HFFc6 (cell line): ENCODE results near the gene CAMP. TPM values are rescaled to one million over a fixed set of nuclear protein-coding genes. Genes with fewer than 3 reads are reported as not detected.

ENCODE experiments used
- DNase-seq: peaks from one replicate; pipeline ENCODE4 v3.0.0-alpha.2; 2018
- H3K27ac Mint-ChIP-seq: 2 replicates; pipeline ENCODE4 v1.8.0; 2020; ENCODE audit warnings: mild to moderate bottlenecking, mixed read lengths
- H3K27me3 Mint-ChIP-seq: 2 replicates; pipeline ENCODE4 v1.8.0; 2021; ENCODE audit warnings: mild to moderate bottlenecking, moderate library complexity, mixed read lengths; ENCODE audit not compliant: insufficient read depth
- H3K36me3 Mint-ChIP-seq: 2 replicates; pipeline ENCODE4 v1.8.0; 2021; ENCODE audit warnings: low read depth, mixed read lengths
- H3K4me1 Mint-ChIP-seq: 2 replicates; pipeline ENCODE4 v1.8.0; 2020; ENCODE audit warnings: low read depth, mixed read lengths
- H3K4me3 Mint-ChIP-seq: 2 replicates; pipeline ENCODE4 v1.8.0; 2020; ENCODE audit warnings: mild to moderate bottlenecking, moderate library complexity, mixed read lengths
- H3K9me3 Mint-ChIP-seq: 2 replicates; pipeline ENCODE4 v1.8.0; 2020; ENCODE audit warnings: mild to moderate bottlenecking, mixed read lengths
- CTCF ChIP-seq: fragments of 200-600 bp; sonication (generic); IDR thresholded peaks from 2 replicates; pipeline ENCODE4 v1.5.0; 2021; ENCODE audit warnings: antibody characterized with exemption, mild to moderate bottlenecking
- total RNA-seq, 6 experiments: library from RNA; stranded (reverse); fragmentation: NEBNext Ultra II Directional; extraction: Animal tissue kit (Norgen Biotek cat#: 25700); gene quantifications; 2 replicates in 1 of 6; 3 replicates in 5 of 6; pipeline ENCODE4 v1.2.3, GENCODE V29; 2021

Gene CAMP
- total RNA-seq, 6 experiments from 2014 or later = not detected

GRCh38 chr3:48236531-48236930 lies 13.2 kb downstream of the CAMP start:
- Mint-ChIP-seq H3K4me1 (peaks cover 31% of the 10 kb centered on the region), H3K9me3 (no peaks in the 10 kb centered on the region), H3K27ac (no peak overlapping the region), H3K4me3 (no peak overlapping the region), H3K27me3 (0 out of 2 replicates have a peak, but pooled peaks cover 2% of the 10 kb centered on the region), H3K36me3 (no peaks in the 10 kb centered on the region)
- DNase-seq = no peak
- no peak for TF ChIP-seq CTCF

DNA sequence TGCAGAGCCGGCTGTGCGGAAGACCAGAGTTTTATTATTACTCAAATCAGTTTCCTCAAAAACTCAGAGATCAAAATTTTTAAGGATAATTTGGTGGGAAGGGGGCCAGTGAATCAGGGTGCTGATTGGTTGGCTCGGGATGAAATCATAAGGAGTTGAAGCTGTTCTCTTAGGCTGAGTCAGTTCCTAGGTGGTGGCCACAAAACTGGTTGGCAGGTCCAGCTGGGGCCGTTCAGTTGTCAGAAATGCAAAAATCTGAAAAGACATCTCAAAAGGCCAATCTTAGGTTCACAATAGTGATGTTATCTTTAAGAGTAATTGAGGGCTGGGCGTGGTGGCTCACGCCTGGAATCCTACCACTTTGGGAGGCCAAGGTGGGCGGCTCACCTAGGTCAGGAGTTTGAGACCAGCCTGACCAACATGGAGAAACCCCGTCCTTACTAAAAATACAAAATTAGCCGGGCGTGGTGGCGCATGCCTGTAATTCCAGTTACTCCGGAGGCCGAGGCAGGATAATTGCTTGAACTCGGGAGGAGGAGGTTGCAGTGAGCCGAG lies 15.3 kb downstream of the CAMP start:
- Mint-ChIP-seq H3K4me1 (peaks cover 18% of the 10 kb centered on the region), H3K27ac (no peak overlapping the region), H3K36me3 (no peaks in the 10 kb centered on the region), H3K9me3 (no peaks in the 10 kb centered on the region), H3K27me3 (0 out of 2 replicates have a peak, but pooled peaks cover under 1% of the 10 kb centered on the region), H3K4me3 (no peak overlapping the region)
- DNase-seq = no peak
- no peak for TF ChIP-seq CTCF

DNA sequence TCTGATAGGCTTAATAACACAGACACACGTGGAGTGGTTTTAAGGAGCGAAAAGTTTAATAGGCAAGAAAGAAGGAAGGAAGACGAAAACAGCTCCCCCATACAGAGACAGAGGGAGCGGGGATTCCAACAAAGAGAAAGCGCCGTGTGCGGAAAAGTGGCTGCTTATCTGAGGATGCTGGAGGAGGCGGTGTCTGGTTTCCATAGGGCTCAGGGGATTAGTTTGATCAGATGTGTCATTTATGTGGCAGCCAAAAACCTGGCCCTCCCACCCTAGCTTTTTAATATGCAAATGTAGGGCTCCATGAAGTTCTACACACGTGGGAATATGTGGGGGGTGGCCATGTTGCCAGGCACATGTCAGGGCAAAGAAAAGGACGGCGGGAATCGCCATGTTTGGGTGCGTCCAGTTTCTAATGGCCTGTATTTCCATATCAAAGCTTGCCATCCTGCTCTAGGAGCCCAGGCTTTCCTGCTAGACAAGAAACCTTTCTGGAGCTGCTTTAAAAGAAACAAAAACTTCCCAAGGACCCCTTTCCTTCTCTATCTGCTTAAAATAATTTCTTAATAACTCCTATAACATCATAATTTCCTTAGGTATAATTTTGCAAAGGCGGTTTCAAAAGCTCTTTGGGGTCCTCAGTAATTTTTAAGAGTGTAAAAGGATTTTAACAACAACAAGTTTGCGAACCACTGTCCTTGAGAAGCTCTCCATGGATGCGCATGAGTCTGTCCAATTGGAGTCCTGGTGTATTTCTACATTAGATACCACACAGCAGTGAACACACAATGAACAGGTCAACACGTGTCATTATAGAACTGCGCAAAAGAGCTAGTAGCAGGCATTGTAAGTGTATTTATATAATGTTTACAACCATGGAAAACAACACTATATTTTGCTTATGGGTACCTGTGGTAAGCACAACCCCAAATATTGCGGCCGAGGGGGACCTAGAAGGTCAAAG lies 17.0 kb downstream of the CAMP start:
- Mint-ChIP-seq H3K9me3 (no peaks in the 10 kb centered on the region), H3K4me1 (peaks cover 18% of the 10 kb centered on the region), H3K27ac (peak overlapping the region; percentile 73; the same call in 1 of the 2 replicates), H3K36me3 (no peaks in the 10 kb centered on the region), H3K4me3 (peak overlapping the region; percentile 90), H3K27me3 (no peaks in the 10 kb centered on the region)
- no peak for TF ChIP-seq CTCF
- DNase-seq = no peak

- no peaks in the 10 kb centered on the region for H3K36me3 Mint-ChIP-seq
- no peak overlapping the region; the same call in 1 of the 2 replicates for H3K27ac Mint-ChIP-seq
- H3K9me3 Mint-ChIP-seq = no peaks in the 10 kb centered on the region
- H3K27me3 Mint-ChIP-seq = no peaks in the 10 kb centered on the region
- H3K4me1 Mint-ChIP-seq = peaks cover 14% of the 10 kb centered on the region
- no peak for DNase-seq
- TF ChIP-seq CTCF = no peak
- peak overlapping the region; percentile 90 for H3K4me3 Mint-ChIP-seq
Measured at GRCh38 chr3:48241796-48242455, 18.6 kb downstream of the CAMP start.

DNA sequence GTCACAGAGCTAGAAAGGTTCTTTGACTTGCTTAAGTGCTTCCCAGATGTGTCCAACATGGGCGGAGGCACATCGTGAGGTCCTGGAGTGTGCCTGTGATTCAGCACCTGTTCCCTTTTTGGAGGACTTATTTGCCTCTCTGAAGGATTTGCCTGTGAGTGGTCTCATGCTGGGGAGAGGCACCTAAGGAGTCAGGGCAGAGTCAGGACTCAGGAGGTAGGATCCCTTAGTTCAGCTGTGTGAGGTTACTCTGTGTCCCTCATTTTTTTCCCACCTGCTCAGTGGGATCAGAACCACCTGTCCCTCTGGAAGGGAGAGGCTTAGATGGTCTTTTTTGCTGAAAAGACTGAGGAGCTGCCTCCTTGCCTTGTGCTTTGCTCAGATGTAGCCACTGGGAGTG lies 20.6 kb downstream of the CAMP start:
- DNase-seq = no peak
- Mint-ChIP-seq H3K4me3 (no peak overlapping the region), H3K27ac (no peak overlapping the region), H3K4me1 (peaks cover 27% of the 10 kb centered on the region), H3K27me3 (no peaks in the 10 kb centered on the region), H3K36me3 (no peaks in the 10 kb centered on the region), H3K9me3 (no peaks in the 10 kb centered on the region)
- TF ChIP-seq CTCF = no peak
